Panc1 (cell line): ENCODE measurements around the gene PRR19. TPM values are rescaled to one million over a fixed set of nuclear protein-coding genes. Genes with fewer than 3 reads are reported as not detected.
"Not testable (repeated sequence)": the region's sequence is repeated elsewhere in the genome, so short reads cannot be mapped to it uniquely, and the experiment has no call there.

Source experiments
- ATAC-seq: fragments of 200-7000 bp; cut with Tn5 transposase; 2 replicates; pipeline ENCODE4 v1.9.1; 2020; ENCODE audit warnings: mild to moderate bottlenecking, moderate library complexity
- BruUV-seq: library from RNA; stranded (reverse); fragments of 400-500 nt; replicated peaks from 2 replicates; lab custom pipeline; 2021; lab: Mats Ljungman, UMichigan
- CTCF ChIA-PET: fragments of 300-600 bp; sonication (Branson Sonifier 250); formaldehyde crosslinking; loops from one replicate; lab custom pipeline; 2022; ENCODE audit warnings: antibody characterized with exemption; lab: Charles Lee
- POLR2A ChIA-PET: fragments of 300-600 bp; sonication (Branson Sonifier 250); formaldehyde crosslinking; loops from one replicate; lab custom pipeline; 2022; ENCODE audit warnings: antibody characterized with exemption; lab: Charles Lee
- DNase-seq: peaks from one replicate; pipeline ENCODE4 v3.0.0-alpha.2; 2010; ENCODE audit warnings: low read depth, low spot score
- H3K27ac ChIP-seq: 2 replicates; pipeline ENCODE4 v1.5.1; 2011; ENCODE audit warnings: mild to moderate bottlenecking, low read length, inconsistent platforms
- H3K27me3 ChIP-seq: fragments of 200-500 bp; sonication (Bioruptor generic); 2 replicates; pipeline ENCODE4 v1.6.0; 2014; ENCODE audit warnings: low read length, inconsistent platforms; ENCODE audit not compliant: control insufficient read depth, insufficient read depth
- H3K36me3 ChIP-seq: fragments of 200-500 bp; sonication (Bioruptor generic); 2 replicates; pipeline ENCODE4 v1.5.1; 2014; ENCODE audit warnings: inconsistent platforms, mild to moderate bottlenecking, low read length, moderate library complexity; ENCODE audit not compliant: control insufficient read depth, insufficient read depth
- H3K4me1 ChIP-seq: 2 replicates; pipeline ENCODE4 v1.5.1; 2011; ENCODE audit warnings: inconsistent platforms, mild to moderate bottlenecking, low read length, moderate library complexity; ENCODE audit not compliant: control insufficient read depth, insufficient read depth
- H3K4me3 ChIP-seq, 2 experiments: 2 replicates each; pipeline ENCODE4 v1.5.1; 2011 to 2012; ENCODE audit warnings: low read depth in 2 of 2, low read length in 2 of 2, mild to moderate bottlenecking in 2 of 2, inconsistent platforms in 1 of 2, moderate library complexity in 1 of 2
- H3K9me3 ChIP-seq: fragments of 200-500 bp; sonication (Bioruptor generic); 2 replicates; pipeline ENCODE4 v1.5.1; 2014; ENCODE audit warnings: low read depth, mild to moderate bottlenecking, inconsistent platforms, low read length, moderate library complexity; ENCODE audit not compliant: control insufficient read depth, insufficient read depth
- POLR2AphosphoS5 ChIP-seq: IDR thresholded peaks from 2 replicates; pipeline ENCODE4 v1.6.1; 2012; ENCODE audit warnings: mild to moderate bottlenecking, low read depth, low read length, moderate library complexity
- SIN3A ChIP-seq: IDR thresholded peaks from 2 replicates; pipeline ENCODE4 v1.6.1; 2012; ENCODE audit warnings: low read depth, mild to moderate bottlenecking, low read length, moderate library complexity, borderline replicate concordance; ENCODE audit not compliant: insufficient read depth
- TCF7L2 ChIP-seq: IDR thresholded peaks from 2 replicates; pipeline ENCODE4 v1.6.1; 2011; ENCODE audit warnings: mild to moderate bottlenecking, low read depth, low read length, inconsistent platforms
- in situ Hi-C: cut with HindIII; loops from 2 replicates; pipeline ENCODE4 v1.10.0; 2016; ENCODE audit warnings: low sequenced_read_pairs, low pct_unique_long_range_greater_than_20kb
- intact Hi-C: fragments of 100-400 bp; cut with micrococcal nuclease; formaldehyde crosslinking; loops from one replicate; pipeline ENCODE4 v1.10.0; 2022; ENCODE audit not compliant: unreplicated experiment
- total RNA-seq: library from RNA; stranded (reverse); gene quantifications from one replicate; pipeline ENCODE4 v1.2.1, GENCODE V29; 2021; ENCODE audit not compliant: unreplicated experiment
- TF ChIP-seq, protein P1 (sequence below): fragments of 450-650 bp; IDR thresholded peaks from 2 replicates; pipeline ENCODE4 v1.5.1; 2017; ENCODE audit warnings: mild to moderate bottlenecking
- TF ChIP-seq, protein P2 (sequence below), 2 experiments: IDR thresholded peaks; 2 replicates each; pipeline ENCODE4 v1.6.1; 2011 to 2012; ENCODE audit warnings: low read depth in 2 of 2, control low read depth in 1 of 2, low read length in 1 of 2, mild to moderate bottlenecking in 1 of 2, moderate library complexity in 1 of 2; ENCODE audit not compliant: insufficient read depth in 1 of 2

Gene PRR19
- total RNA-seq, 1 experiment from 2014 or later: 2.1 TPM

DNA sequence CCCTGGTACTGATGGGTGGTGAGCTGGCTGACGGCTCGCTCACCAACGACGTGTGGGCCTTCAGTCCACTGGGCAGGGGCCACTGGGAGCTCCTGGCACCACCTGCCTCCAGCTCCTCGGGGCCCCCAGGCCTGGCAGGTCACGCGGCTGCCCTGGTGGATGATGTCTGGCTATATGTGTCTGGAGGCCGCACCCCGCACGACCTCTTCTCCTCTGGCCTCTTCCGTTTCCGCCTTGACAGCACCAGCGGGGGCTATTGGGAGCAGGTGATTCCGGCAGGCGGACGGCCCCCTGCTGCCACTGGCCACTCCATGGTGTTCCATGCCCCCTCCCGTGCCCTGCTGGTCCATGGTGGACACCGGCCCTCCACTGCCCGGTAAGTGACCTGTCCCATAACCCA is 34.0 kb downstream of the PRR19 start:
- Histone ChIP-seq H3K4me3 (no peak overlapping the region), H3K4me1 (no peaks in the 10 kb centered on the region), H3K27me3 (no peaks in the 10 kb centered on the region), H3K9me3 (no peaks in the 10 kb centered on the region), H3K36me3 (no peaks in the 10 kb centered on the region), H3K27ac (no peak overlapping the region)
- CTCF ChIA-PET: no interaction called here
- intact Hi-C loops: no loop called here
- ATAC-seq (no peak), DNase-seq (no peak)
- no peak for TF ChIP-seq POLR2AphosphoS5
- TF ChIP-seq SIN3A: no peak
- TF ChIP-seq TCF7L2: no peak
- TF ChIP-seq, protein P1, sequence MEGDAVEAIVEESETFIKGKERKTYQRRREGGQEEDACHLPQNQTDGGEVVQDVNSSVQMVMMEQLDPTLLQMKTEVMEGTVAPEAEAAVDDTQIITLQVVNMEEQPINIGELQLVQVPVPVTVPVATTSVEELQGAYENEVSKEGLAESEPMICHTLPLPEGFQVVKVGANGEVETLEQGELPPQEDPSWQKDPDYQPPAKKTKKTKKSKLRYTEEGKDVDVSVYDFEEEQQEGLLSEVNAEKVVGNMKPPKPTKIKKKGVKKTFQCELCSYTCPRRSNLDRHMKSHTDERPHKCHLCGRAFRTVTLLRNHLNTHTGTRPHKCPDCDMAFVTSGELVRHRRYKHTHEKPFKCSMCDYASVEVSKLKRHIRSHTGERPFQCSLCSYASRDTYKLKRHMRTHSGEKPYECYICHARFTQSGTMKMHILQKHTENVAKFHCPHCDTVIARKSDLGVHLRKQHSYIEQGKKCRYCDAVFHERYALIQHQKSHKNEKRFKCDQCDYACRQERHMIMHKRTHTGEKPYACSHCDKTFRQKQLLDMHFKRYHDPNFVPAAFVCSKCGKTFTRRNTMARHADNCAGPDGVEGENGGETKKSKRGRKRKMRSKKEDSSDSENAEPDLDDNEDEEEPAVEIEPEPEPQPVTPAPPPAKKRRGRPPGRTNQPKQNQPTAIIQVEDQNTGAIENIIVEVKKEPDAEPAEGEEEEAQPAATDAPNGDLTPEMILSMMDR: no peak
- TF ChIP-seq, protein P2, sequence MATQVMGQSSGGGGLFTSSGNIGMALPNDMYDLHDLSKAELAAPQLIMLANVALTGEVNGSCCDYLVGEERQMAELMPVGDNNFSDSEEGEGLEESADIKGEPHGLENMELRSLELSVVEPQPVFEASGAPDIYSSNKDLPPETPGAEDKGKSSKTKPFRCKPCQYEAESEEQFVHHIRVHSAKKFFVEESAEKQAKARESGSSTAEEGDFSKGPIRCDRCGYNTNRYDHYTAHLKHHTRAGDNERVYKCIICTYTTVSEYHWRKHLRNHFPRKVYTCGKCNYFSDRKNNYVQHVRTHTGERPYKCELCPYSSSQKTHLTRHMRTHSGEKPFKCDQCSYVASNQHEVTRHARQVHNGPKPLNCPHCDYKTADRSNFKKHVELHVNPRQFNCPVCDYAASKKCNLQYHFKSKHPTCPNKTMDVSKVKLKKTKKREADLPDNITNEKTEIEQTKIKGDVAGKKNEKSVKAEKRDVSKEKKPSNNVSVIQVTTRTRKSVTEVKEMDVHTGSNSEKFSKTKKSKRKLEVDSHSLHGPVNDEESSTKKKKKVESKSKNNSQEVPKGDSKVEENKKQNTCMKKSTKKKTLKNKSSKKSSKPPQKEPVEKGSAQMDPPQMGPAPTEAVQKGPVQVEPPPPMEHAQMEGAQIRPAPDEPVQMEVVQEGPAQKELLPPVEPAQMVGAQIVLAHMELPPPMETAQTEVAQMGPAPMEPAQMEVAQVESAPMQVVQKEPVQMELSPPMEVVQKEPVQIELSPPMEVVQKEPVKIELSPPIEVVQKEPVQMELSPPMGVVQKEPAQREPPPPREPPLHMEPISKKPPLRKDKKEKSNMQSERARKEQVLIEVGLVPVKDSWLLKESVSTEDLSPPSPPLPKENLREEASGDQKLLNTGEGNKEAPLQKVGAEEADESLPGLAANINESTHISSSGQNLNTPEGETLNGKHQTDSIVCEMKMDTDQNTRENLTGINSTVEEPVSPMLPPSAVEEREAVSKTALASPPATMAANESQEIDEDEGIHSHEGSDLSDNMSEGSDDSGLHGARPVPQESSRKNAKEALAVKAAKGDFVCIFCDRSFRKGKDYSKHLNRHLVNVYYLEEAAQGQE (IDR thresholded peaks at IDR 0.05; ENCODE audit: insufficient read depth in 1 of 2, low read depth in 2 of 2, low read length in 1 of 2): no peak
- POLR2A ChIA-PET: no interaction called here
- in situ Hi-C loops: no loop called here
- no TSS peak for BruUV-seq

DNA sequence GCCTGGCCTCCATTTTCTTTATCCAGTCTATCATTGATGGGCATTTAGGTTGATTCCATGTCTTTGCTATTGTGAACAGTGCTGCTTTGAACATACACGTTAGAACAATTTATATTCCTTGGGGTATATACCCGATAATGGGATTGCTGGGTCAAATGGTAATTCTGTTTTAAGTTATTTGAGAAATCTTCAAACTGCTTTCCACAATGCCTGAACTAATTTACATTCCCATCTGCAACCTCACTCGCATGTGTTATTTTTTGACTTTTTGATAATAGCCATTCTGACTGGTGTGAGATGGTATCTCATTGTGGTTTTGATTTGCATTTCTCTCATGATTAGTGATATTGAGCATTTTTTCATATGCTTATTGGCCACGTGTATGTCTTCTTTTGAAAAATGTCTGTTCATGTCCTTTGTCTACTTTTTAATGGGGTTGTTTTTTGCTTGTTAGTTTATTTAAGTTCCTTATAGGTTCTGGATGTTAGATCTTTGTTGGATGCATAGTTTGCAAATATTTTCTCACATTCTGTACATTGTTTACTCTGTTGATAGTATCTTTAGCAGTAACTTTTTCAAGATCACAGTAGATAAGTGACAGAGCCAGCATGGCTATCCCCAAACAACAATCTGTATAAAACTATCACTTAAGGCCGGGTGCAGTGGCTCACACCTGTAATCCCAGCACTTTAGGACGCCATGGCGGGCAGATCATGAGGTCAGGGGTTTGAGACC is 37.4 kb downstream of the PRR19 start:
- intact Hi-C loops, CTCF ChIA-PET, H3K36me3 ChIP-seq, H3K27me3 ChIP-seq, BruUV-seq, H3K9me3 ChIP-seq, DNase-seq, H3K4me1 ChIP-seq, ATAC-seq, H3K27ac ChIP-seq, POLR2A ChIA-PET, H3K4me3 ChIP-seq, in situ Hi-C loops: not testable (repeated sequence)

DNA sequence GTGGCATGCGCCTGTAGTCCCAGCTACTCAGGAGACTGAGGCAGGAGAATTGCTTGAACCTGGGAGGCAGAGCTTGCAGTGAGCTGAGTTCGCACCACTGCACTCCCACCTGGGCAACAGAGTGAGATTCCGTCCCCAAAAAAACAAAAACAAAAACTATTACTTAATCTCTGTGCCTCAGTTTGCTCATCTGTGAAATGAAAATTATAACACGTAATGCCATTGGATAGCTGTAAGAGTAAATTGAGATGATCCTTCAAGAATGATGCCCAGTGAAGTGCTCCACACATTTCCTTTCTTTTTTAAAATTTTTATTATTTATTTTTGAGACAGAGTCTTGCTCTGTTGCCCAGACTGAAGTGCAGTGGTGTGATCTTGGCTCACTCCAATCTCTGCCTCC is 38.0 kb downstream of the PRR19 start:
- intact Hi-C loops, CTCF ChIA-PET, POLR2A ChIA-PET: not testable (repeated sequence)

More for the DNA sequence above, 38.0 kb downstream of the PRR19 start:
- H3K27ac ChIP-seq, H3K9me3 ChIP-seq, H3K4me1 ChIP-seq, BruUV-seq, H3K36me3 ChIP-seq, in situ Hi-C loops, DNase-seq, H3K4me3 ChIP-seq, ATAC-seq, H3K27me3 ChIP-seq: not testable (repeated sequence)
